DMS114 treated with DMSO at 0.1 percent for 48 hours (cell line): ENCODE measurements around the gene GOLGA6L10.
"Not testable (repeated sequence)": the region's sequence is repeated elsewhere in the genome, so short reads cannot be mapped to it uniquely, and the experiment has no call there.

Experiments used
- DNase-seq: peaks from one replicate; lab custom pipeline; 2025; ENCODE audit not compliant: unreplicated experiment; lab: John Stamatoyannopoulos, UW

The GOLGA6L10 gene

DNA sequence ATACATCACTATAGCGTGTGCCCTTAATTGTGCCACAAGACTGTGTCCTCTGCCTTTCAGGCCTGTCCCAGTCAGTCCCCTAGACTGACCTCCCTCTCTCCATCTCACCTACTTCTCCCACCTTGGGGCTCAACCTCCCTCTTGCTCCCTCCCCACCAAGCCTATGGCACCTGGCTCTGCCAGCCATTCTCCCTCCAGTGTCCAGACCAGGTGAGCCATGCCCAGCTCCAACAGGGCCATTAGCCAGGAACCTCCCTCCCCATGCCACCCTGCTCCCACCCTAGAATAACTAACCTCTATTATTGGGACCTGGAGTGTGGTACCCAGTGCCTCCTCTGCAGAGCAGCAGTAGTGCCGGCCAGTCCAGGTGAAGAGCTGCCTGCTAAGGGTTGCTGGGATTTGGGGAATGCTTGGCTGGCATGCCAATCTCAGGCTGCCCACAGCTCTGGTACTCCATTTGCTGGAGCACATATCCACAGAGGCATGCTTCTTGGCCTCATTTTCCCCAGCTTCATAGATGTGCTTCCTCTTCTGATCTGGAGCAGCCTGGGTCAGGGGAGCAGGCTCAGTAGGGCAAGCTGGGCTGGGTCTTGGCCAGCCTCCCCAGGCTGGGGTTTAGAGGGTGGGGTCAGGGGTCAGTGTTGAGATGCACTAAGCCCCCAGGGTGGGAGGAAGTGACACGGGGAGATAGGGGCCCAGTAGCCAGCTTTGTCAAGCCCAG lies 47.8 kb downstream of the GOLGA6L10 start:
- DNase-seq: no peak

DNA sequence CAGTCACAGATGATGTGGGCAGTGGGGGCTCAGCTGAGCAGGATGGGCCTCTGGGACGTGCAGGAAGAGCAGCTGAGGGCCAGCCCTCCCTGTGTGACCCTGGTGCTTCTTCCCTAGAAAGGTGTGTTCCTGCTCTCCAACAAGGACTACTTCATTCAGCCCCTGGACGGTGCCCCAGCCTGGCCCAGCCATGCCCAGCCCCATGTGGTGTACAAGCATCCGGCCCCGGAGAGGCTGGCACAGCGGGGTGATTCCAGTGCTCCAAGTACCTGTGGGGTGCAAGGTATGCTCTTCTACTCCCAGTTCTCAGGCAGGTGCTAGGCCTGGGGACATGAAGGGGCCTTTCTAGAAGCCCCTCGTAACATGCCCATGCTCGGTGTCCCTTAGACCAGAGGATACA lies 48.4 kb downstream of the GOLGA6L10 start:
- no peak for DNase-seq

DNA sequence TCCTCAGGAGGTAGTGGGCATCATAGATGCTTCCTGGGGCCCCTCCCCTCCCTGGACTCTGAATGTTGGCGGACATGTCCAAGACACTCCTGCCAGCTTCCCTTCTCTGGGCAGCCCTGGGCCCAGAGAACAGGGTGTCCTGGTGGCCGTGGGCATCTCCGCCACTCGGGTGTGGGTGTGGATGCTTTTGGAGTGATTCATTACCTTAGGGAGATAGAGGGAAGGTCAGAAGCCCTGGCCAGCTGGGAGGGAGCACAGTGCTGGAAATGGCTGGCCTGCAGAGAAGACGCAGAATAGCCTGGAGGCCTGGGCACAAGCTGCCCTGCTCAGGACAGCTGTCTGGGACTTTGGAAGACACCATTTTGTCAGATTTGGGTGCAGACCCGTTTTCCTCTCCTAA lies 48.9 kb downstream of the GOLGA6L10 start:
- DNase-seq: not testable (repeated sequence)

DNA sequence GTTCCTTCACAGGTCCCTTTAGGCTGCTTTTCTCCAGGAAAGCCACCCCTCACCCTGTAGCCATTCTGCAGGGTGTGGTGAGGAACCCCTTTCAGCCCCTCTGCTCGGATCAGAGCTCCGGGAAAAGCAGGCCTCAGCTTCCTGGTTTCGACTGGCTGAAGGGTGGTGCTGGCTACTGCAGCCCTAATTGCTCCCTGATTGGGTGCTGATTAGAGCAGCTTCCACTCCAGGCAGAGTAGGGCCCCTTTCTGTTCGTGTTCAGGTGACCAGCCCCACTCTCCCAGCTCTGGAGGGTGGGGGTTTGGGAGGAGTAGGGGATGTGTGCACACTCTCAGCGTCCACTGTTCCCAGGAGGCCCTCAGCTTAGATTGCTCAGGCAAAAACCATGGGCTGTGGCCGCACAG lies 49.8 kb downstream of the GOLGA6L10 start:
- DNase-seq: not testable (repeated sequence)

DNA sequence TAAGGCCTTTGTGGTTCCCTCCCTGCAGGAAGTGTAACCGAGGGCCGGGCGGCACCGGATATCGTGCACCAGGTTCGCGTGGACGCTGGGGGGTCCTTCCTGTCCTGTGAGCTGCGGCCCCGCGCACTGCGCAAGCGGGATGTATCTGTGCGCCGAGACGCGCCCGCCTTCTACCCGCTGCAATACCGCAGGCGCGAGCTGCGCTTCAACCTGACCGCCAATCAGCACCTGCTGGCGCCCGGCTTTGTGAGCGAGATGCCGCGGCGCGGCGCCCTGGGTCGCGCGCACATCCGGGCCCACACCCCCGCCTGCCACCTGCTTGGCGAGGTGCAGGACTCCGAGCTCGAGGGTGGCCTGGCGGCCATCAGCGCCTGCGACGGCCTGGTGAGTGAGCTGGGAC lies 50.8 kb downstream of the GOLGA6L10 start:
- DNase-seq: no peak

DNA sequence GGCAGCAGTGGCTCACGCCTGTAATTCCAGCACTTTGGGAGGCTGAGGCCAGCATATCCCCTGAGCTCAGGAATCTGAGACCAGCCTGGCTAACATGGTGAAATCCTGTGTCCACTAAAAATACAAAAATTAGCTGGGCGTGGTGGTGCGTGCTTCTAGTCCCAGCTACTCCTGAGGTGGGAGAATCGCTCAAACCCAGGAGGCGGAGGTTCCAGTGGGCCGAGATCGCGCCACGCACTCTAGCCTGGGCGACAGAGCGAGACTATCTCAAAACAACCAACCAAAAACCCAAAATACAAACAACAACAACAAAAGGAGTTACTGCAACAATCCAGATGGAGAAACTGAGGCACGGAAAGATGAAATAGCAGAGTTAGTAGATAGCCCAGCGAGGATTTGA lies 51.2 kb downstream of the GOLGA6L10 start:
- DNase-seq: no peak

DNA sequence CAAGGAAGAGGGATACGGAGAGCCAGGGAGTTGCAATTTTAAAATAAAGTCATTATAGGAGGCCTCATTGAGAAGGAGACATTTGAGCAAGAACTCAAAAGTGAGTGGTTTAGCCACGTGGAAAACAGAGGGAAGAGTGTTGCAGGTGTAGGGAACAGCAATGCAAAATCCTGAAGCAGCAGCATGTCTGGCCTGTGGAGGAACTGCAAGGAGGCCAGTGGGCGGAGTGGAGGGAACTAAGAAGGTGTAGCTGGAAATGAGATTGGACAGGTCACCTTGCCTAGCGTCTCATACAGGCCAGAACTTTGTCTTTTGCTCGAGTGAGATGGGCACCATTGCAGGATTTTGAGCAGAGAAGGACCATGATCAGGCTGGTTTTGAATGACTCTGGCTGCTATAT lies 51.7 kb downstream of the GOLGA6L10 start:
- no peak for DNase-seq

DNA sequence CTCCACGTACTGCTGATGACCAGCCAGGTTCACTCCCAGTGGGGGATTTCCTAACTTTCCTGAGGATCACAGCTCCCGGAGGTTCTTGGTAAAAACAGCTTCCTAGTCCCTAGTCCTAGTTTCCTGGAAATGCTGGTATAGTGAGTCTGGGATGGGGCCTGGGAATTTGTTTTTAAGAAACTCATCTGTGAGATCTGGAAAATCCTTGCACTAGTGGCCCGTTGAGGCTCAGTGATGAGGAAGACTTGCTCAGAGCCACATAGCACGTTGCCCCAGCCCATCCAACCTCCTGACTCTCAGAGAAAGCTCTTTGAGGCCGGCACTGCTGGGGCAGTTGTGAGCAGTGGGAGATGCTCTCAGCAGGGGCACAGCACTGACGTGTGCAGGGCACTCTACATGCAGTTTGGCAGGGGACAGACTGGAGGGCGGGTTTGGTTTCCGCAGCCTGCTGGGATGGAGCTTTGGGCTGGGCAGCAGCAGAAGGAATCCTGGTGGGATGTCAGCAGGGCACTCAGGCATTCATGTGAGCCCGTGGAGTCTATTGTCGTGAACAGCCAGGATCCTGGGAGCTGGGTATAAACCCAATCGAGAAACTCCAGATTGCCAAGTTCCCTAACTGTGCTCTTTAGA lies 55.1 kb downstream of the GOLGA6L10 start:
- DNase-seq: no peak

DNA sequence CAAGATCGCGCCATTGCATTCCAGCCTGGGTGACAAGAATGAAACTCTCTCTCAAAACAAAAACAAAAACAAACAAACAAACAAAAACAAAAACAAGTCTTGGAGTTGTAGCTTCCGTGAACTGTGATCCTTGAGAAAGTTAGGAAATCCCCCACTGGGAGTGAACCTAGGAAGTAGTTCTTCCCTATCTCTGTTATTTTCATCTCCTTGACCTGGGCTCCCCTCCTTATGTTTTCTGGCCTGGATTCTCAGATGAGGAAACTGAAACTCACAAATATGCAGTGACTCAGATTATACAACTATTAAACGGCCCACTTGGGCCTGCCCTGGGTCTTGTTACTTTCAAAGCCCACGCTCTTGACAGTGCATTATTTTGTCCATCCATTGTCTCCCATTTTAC lies 57.0 kb downstream of the GOLGA6L10 start:
- DNase-seq: no peak
